MCF 10A (cell line): Measurements from ENCODE around the gene STK4. TPM values are rescaled to one million over a fixed set of nuclear protein-coding genes. Genes with fewer than 3 reads are reported as not detected.

Source experiments
- BruUV-seq: library from RNA; stranded (reverse); fragments of 400-500 nt; replicated peaks from 2 replicates; lab custom pipeline; 2021; lab: Mats Ljungman, UMichigan
- CTCF ChIA-PET: fragments of 300-600 bp; sonication (Branson Sonifier 250); formaldehyde crosslinking; extraction: SDS; loops from one replicate; lab custom pipeline; 2021; ENCODE audit warnings: antibody characterized with exemption, inconsistent platforms; lab: Yijun Ruan, JAX
- POLR2A ChIA-PET: fragments of 300-600, 350-650 bp; sonication (Branson Sonifier 250); formaldehyde crosslinking; extraction: SDS; loops from one replicate; lab custom pipeline; 2020; ENCODE audit warnings: antibody characterized with exemption, inconsistent platforms; lab: Yijun Ruan, JAX
- DNase-seq: peaks from one replicate; pipeline ENCODE4 v3.0.0-alpha.2; 2018; ENCODE audit not compliant: unreplicated experiment
- H3K27ac Mint-ChIP-seq: one replicate; pipeline ENCODE4 v1.8.0; 2022; ENCODE audit warnings: mild to moderate bottlenecking, low read depth, mixed read lengths; ENCODE audit not compliant: unreplicated experiment
- H3K27me3 Mint-ChIP-seq: one replicate; pipeline ENCODE4 v1.8.0; 2022; ENCODE audit warnings: mixed read lengths; ENCODE audit not compliant: insufficient read depth, unreplicated experiment
- H3K36me3 Mint-ChIP-seq: one replicate; pipeline ENCODE4 v1.8.0; 2022; ENCODE audit warnings: mild to moderate bottlenecking, moderate library complexity, mixed read lengths; ENCODE audit not compliant: insufficient read depth, unreplicated experiment
- H3K4me1 Mint-ChIP-seq: one replicate; pipeline ENCODE4 v1.8.0; 2022; ENCODE audit warnings: mixed read lengths; ENCODE audit not compliant: insufficient read depth, unreplicated experiment
- H3K4me3 Mint-ChIP-seq: one replicate; pipeline ENCODE4 v1.8.0; 2022; ENCODE audit warnings: mild to moderate bottlenecking, moderate library complexity, mixed read lengths; ENCODE audit not compliant: unreplicated experiment
- H3K9me3 Mint-ChIP-seq: one replicate; pipeline ENCODE4 v1.8.0; 2022; ENCODE audit warnings: mixed read lengths; ENCODE audit not compliant: unreplicated experiment
- CTCF ChIP-seq: fragments of 200-600 bp; IDR thresholded peaks from one replicate; pipeline ENCODE4 v1.8.0; 2022; ENCODE audit warnings: antibody characterized with exemption, mild to moderate bottlenecking; ENCODE audit not compliant: unreplicated experiment
- intact Hi-C: fragments of 100-400 bp; cut with micrococcal nuclease; formaldehyde crosslinking; loops from 2 replicates; pipeline ENCODE4 v1.14.1; 2022
- total RNA-seq: library from RNA; stranded (reverse); gene quantifications from 2 replicates; pipeline ENCODE4 v1.2.3, GENCODE V29; 2022

The STK4 gene
- total RNA-seq, 1 experiment from 2014 or later: 47.7 TPM

GRCh38 chr20:45016089-45016671, 49.9 kb downstream of the STK4 start:
- ChIA-PET POLR2A (interaction anchor here (0.7 to 6.1 kb wide), 7 partner anchors 19 to 159 kb away, joined by 3 to 80 read pairs (median 4); partner anchors contain the start of gene PI3), CTCF (interaction anchor here (0.5 to 7.0 kb wide), 7 partner anchors 23 to 755 kb away, joined by 3 to 177 read pairs (median 5); no protein-coding TSS in a partner anchor)
- no peak for TF ChIP-seq CTCF
- H3K27ac Mint-ChIP-seq: peak overlapping the region; percentile 11
- no peak overlapping the region for H3K4me3 Mint-ChIP-seq
- no peaks in the 10 kb centered on the region for H3K9me3 Mint-ChIP-seq
- no peaks in the 10 kb centered on the region for H3K27me3 Mint-ChIP-seq
- intact Hi-C loops: no loop called here
- DNase-seq: no peak
- peaks cover 18% of the 10 kb centered on the region for H3K36me3 Mint-ChIP-seq
- peaks cover 42% of the 10 kb centered on the region for H3K4me1 Mint-ChIP-seq
- BruUV-seq: no TSS peak

- CTCF ChIA-PET: interaction anchor here (1.0 to 3.4 kb wide), 4 partner anchors 26 to 302 kb away, joined by 4 to 24 read pairs (median 8); no protein-coding TSS in a partner anchor
- Mint-ChIP-seq H3K9me3 (no peaks in the 10 kb centered on the region), H3K36me3 (peaks cover 27% of the 10 kb centered on the region), H3K4me3 (no peak overlapping the region), H3K27me3 (no peaks in the 10 kb centered on the region), H3K4me1 (peaks cover 36% of the 10 kb centered on the region), H3K27ac (no peak overlapping the region)
- no TSS peak for BruUV-seq
- intact Hi-C loops: no loop called here
- POLR2A ChIA-PET: interaction anchor here (0.8 to 6.6 kb wide), 4 partner anchors 20 to 87 kb away, joined by 3 to 68 read pairs (median 4); no protein-coding TSS in a partner anchor
- DNase-seq: no peak
- TF ChIP-seq CTCF: no peak
Observed at GRCh38 chr20:45017281-45017680, 51.0 kb downstream of the STK4 start.

GRCh38 chr20:45017857-45018256, 51.5 kb downstream of the STK4 start:
- Mint-ChIP-seq H3K9me3 (no peaks in the 10 kb centered on the region), H3K4me3 (no peak overlapping the region), H3K27me3 (no peaks in the 10 kb centered on the region), H3K4me1 (peaks cover 36% of the 10 kb centered on the region), H3K27ac (no peak overlapping the region), H3K36me3 (peaks cover 32% of the 10 kb centered on the region)
- no TSS peak for BruUV-seq
- ChIA-PET CTCF (interaction anchor here (1.0 to 3.4 kb wide), 4 partner anchors 26 to 301 kb away, joined by 4 to 24 read pairs (median 8); no protein-coding TSS in a partner anchor), POLR2A (interaction anchor here (0.5 to 6.6 kb wide), 5 partner anchors 19 to 205 kb away, joined by 3 to 68 read pairs (median 4); no protein-coding TSS in a partner anchor)
- intact Hi-C loops: no loop called here
- TF ChIP-seq CTCF: no peak
- DNase-seq: no peak

- no TSS peak for BruUV-seq
- H3K27ac Mint-ChIP-seq: no peak overlapping the region
Observed at GRCh38 chr20:45019027-45019761, 52.9 kb downstream of the STK4 start.

More at GRCh38 chr20:45019027-45019761, 52.9 kb downstream of the STK4 start:
- Mint-ChIP-seq H3K4me1 (peaks cover 36% of the 10 kb centered on the region), H3K36me3 (peaks cover 37% of the 10 kb centered on the region), H3K4me3 (no peak overlapping the region), H3K9me3 (no peaks in the 10 kb centered on the region), H3K27me3 (no peaks in the 10 kb centered on the region)
- TF ChIP-seq CTCF: no peak
- intact Hi-C loops: no loop called here
- ChIA-PET CTCF (interaction anchor here (0.6 to 3.8 kb wide), 12 partner anchors 8 to 292 kb away, joined by 3 to 24 read pairs (median 6); no protein-coding TSS in a partner anchor), POLR2A (interaction anchor here (0.7 to 6.6 kb wide), 13 partner anchors 7 to 86 kb away, joined by 3 to 68 read pairs (median 5); no protein-coding TSS in a partner anchor)
- DNase-seq: no peak
